Measurements from ENCODE around the gene FKBP14.

Gene FKBP14

DNA sequence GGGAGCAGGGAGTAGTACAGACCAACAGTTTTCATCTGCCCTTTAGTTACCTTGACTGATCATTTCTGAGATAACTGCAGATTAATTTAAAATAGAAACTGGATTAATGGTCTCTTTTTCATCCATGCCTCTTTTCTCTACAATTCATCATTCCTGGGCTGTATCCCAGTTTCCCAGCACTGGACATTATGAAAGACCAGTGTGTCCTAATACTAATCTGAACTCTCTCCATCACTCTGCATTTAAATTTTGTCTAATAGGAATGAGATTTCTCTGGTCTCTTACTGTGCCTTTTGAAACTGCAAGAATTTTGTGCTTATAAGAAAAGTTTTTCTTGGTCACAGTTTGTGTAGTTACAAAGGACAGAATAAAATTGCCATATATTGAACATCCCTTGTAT lies 14.4 kb upstream of the FKBP14 start:
- no peak for DNase-seq
- Histone ChIP-seq H3K9me3 (no peaks in the 10 kb centered on the region), H3K4me3 (ENCODE audit: low read depth, low read length) (no peak overlapping the region)

GRCh38 chr7:30038196-30038980 lies 11.9 kb upstream of the FKBP14 start:
- Histone ChIP-seq H3K9me3 (no peaks in the 10 kb centered on the region), H3K4me1 (no peaks in the 10 kb centered on the region), H3K36me3 (no peaks in the 10 kb centered on the region), H3K27me3 (no peaks in the 10 kb centered on the region), H3K4me3 (ENCODE audit: low read depth, low read length) (no peak overlapping the region)
- no peak for DNase-seq
- TF ChIP-seq CTCF (IDR thresholded peaks at IDR 0.05; ENCODE audit: low read depth, low read length), result no peak

More for the DNA sequence above, 14.4 kb upstream of the FKBP14 start:
- no peaks in the 10 kb centered on the region for H3K4me1 ChIP-seq
- no peaks in the 10 kb centered on the region for H3K27me3 ChIP-seq
- no peak for TF ChIP-seq CTCF (IDR thresholded peaks at IDR 0.05; ENCODE audit: low read depth, low read length)
- H3K36me3 ChIP-seq, result peaks cover under 1% of the 10 kb centered on the region; the same call in 1 of the 2 replicates

GRCh38 chr7:30036220-30036619 lies 9.7 kb upstream of the FKBP14 start:
- Histone ChIP-seq H3K4me3 (ENCODE audit: low read depth, low read length) (no peak overlapping the region), H3K4me1 (no peaks in the 10 kb centered on the region; the same call in 1 of the 2 replicates), H3K36me3 (no peaks in the 10 kb centered on the region), H3K27me3 (no peaks in the 10 kb centered on the region), H3K9me3 (no peaks in the 10 kb centered on the region)
- TF ChIP-seq CTCF (IDR thresholded peaks at IDR 0.05; ENCODE audit: low read depth, low read length), result no peak
- no peak for DNase-seq

GRCh38 chr7:30034501-30034900 lies 8.0 kb upstream of the FKBP14 start:
- no peaks in the 10 kb centered on the region for H3K27me3 ChIP-seq
- H3K36me3 ChIP-seq, result no peaks in the 10 kb centered on the region
- H3K9me3 ChIP-seq, result no peaks in the 10 kb centered on the region
- H3K4me1 ChIP-seq, result no peaks in the 10 kb centered on the region; the same call in 1 of the 2 replicates
- TF ChIP-seq CTCF (IDR thresholded peaks at IDR 0.05; ENCODE audit: low read depth, low read length), result no peak
- no peak for DNase-seq
- no peak overlapping the region for H3K4me3 ChIP-seq (ENCODE audit: low read depth, low read length)

GRCh38 chr7:30032310-30033125 lies 6.0 kb upstream of the FKBP14 start:
- no peak for TF ChIP-seq CTCF (IDR thresholded peaks at IDR 0.05; ENCODE audit: low read depth, low read length)
- Histone ChIP-seq H3K4me3 (ENCODE audit: low read depth, low read length) (no peak overlapping the region), H3K36me3 (no peaks in the 10 kb centered on the region), H3K9me3 (no peaks in the 10 kb centered on the region), H3K27me3 (no peaks in the 10 kb centered on the region), H3K4me1 (no peaks in the 10 kb centered on the region; the same call in 1 of the 2 replicates)
- no peak for DNase-seq

Data from BE2C (cell line).